ENCODE results near the gene HNRNPAB.

Gene HNRNPAB

DNA sequence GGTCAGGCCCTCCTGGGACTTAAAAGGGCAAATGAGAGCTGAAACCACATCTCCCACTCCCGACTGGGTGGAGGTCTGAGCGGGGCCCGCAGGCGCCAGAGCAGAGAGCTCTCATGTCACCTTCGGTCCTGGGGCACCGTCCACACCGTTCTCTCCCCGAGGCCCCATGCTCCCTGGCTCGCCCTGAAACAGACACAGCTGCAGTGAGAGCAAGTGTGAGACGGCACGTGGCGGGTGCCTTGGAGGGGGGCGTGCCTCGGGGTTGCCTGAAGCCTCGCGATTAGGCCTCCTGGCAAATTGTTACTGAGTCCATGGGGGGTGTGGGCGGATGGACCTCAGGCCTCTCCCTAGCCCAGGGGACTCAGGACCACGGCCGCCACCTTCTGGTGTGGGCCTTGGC lies 52.4 kb downstream of the HNRNPAB start:
- TF ChIP-seq, protein P1, sequence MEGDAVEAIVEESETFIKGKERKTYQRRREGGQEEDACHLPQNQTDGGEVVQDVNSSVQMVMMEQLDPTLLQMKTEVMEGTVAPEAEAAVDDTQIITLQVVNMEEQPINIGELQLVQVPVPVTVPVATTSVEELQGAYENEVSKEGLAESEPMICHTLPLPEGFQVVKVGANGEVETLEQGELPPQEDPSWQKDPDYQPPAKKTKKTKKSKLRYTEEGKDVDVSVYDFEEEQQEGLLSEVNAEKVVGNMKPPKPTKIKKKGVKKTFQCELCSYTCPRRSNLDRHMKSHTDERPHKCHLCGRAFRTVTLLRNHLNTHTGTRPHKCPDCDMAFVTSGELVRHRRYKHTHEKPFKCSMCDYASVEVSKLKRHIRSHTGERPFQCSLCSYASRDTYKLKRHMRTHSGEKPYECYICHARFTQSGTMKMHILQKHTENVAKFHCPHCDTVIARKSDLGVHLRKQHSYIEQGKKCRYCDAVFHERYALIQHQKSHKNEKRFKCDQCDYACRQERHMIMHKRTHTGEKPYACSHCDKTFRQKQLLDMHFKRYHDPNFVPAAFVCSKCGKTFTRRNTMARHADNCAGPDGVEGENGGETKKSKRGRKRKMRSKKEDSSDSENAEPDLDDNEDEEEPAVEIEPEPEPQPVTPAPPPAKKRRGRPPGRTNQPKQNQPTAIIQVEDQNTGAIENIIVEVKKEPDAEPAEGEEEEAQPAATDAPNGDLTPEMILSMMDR (IDR thresholded peaks at IDR 0.05; ENCODE audit: borderline replicate concordance, insufficient read depth, low read depth, low read length): no peak
- H3K4me3 ChIP-seq (ENCODE audit: low read depth, low read length): no peak overlapping the region

DNA sequence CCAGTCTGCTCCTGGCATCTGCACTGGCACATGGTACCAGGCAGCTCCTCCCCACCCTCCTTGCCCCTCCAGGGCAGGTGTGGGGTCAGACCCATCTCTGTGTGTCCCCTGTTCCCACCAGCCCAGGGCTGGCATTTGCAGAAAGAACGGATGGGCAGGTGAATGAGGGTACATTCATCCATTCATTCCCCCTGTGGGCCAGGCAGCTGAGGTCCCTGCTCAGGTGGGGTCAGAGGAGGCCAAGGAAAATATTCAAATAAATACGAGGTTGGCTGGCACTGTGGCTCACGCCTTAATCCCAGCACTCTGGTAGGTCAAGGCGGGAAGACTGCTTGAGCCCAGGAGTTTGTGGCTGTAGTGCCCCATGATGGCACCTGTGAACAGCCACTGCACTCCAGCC lies 53.3 kb downstream of the HNRNPAB start:
- H3K4me3 ChIP-seq (ENCODE audit: low read depth, low read length): no peak overlapping the region
- TF ChIP-seq, protein P1 (IDR thresholded peaks at IDR 0.05; ENCODE audit: borderline replicate concordance, insufficient read depth, low read depth, low read length): no peak

DNA sequence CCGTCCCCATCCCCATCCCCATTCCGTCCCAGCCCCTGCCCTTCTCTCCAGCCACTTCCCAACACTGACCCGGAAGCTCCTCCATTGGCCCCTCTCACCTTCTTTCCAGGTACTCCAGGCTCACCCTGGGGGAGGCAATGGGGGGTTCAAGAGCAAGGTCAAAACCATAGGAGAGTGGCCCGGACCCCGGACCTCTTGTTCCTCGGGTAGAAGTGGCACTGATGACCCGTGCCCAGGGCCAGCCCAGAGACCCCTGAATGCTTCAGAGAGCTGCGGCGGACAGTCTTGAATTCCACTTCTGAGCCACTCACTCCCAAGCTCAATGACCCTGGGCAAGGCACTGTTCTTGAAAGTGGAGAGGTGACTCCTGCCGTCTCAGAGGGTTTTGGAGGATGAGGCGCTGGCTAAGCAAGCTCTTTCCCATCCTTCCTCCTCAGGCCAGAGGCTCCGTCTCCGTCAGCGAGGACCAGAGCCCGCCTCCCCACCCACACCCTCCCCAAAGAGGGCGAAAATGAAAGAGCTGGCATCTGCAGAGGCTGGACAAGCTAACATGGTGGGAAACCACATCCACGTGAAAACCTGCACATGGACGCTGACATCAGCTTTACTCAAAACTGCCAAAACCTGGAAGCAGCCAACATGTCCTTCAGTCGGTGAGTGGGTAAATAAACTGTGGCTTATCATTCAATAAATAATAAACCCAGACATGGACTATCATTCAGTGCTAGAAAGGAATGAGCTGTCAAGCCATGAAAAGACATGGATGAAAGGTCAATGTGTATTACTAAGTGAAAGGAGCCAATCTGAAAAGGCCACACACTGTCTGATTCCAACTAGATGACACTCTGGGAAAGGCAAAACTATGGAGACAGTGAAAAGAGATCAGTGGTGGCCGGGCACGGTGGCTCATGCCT lies 55.5 kb downstream of the HNRNPAB start:
- no peak overlapping the region for H3K4me3 ChIP-seq (ENCODE audit: low read depth, low read length)
- TF ChIP-seq, protein P1 (IDR thresholded peaks at IDR 0.05; ENCODE audit: borderline replicate concordance, insufficient read depth, low read depth, low read length): no peak
